UCSD-AML1 (cell line): Measurements from ENCODE around the gene H3-3A.
A peak's percentile ranks its signal among the peaks of the same experiment; 100 is the strongest.

Experiments used
- DNase-seq: peaks from one replicate; lab custom pipeline; 2025; ENCODE audit not compliant: unreplicated experiment; lab: John Stamatoyannopoulos, UW

H3-3A gene

GRCh38 chr1:226110249-226111097 is 48.0 kb downstream of the H3-3A start:
- DNase-seq: peak; percentile 85

DNA sequence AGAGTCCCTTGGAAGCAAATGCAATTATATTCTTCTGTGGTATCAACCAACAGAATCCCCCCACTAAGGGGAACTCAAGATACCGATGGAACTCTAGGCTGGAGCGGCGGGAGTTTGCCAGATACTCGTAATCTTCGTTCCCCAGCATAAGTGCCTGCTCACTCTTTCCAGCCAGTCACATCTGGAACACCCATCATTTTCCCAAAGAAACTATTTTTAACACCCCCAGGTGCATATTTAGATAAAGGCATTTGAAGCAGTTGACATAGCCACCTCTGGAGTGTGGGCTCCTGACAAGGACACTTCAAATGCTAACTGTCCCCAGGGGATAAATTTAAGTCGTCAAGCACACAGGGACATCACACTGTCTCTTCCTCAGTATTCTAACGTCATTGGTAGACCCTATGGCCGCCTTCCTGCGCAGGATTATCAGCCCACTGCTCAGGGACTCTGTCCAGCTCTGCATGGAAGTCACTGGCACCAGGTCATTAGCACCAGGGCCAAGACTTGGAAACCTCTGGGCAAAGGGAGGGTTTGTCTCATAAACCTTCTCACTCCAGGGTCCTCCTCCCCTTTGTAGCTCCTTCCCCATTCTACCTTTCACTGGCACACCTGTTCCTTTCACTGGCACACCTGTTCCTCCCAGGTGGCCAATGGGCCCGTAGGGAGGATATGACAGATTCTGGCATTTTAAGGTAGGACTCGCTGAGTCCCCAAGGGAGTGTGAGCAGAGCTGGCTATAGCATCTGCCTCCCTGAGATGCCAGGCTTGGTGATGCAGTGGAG is 48.8 kb downstream of the H3-3A start:
- DNase-seq: no peak

- DNase-seq: no peak
Measured at GRCh38 chr1:226111883-226112261, 49.4 kb downstream of the H3-3A start.

GRCh38 chr1:226112626-226113025 is 50.1 kb downstream of the H3-3A start:
- DNase-seq: no peak

GRCh38 chr1:226116673-226117072 is 54.2 kb downstream of the H3-3A start:
- no peak for DNase-seq

DNA sequence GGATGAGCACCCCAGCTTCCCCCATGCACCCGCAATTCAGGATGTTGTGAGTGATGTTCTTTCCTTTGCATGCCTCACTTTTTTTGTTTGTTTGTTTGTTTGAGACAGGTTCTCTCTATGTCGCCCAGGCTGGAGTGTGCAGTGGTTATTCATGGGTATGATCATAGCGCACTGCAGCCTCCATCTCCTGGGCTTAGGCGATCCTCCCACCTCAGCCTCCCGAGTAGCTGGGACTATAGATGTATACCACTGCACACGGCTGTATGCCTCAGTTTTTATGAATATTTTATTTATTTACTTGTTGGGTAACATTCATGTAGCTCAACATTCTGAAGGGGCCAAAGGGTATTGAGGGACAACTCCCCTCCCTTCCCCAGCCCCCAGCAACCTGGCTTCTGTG is 54.8 kb downstream of the H3-3A start:
- DNase-seq: no peak

GRCh38 chr1:226118357-226118756 is 55.8 kb downstream of the H3-3A start:
- no peak for DNase-seq

DNA sequence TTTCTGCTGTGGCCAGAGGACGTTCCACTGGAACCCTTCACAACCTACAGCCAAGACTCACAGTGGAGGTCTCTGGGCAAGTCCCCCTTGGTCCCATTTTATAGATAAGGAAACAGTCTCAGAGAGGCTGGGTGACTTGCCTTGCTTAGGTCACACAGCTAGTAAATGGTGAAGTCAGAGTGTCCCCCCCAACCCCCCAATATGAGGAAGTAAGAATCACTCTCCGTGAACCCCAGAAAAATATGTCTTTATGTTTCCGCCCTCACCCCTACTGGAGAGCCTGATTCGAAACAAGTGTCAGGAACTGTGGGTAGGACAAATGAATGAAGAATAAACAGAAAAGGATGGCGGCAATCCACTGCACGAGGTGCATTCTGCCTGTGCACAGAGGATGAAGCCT is 56.7 kb downstream of the H3-3A start:
- no peak for DNase-seq

DNA sequence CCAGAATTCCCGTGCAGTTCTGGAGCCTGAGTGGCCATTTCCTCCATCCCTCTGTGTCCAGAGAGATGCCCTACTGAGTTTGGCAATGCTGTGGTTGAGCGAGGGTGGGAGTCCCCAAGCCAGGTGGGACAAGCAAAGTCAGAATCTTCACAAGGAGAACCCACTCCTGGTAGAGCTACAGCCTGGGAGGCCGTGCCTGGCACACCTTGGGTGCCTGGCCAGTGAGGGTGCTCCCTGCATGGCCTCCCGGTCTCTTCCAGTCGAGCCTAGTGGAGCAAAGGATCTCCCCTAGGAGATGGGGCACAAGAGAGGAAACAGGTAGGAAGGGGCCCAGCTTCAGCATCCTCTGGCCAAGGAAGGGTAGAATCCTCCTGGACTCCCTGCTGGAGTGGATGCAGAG is 57.9 kb downstream of the H3-3A start:
- no peak for DNase-seq

DNA sequence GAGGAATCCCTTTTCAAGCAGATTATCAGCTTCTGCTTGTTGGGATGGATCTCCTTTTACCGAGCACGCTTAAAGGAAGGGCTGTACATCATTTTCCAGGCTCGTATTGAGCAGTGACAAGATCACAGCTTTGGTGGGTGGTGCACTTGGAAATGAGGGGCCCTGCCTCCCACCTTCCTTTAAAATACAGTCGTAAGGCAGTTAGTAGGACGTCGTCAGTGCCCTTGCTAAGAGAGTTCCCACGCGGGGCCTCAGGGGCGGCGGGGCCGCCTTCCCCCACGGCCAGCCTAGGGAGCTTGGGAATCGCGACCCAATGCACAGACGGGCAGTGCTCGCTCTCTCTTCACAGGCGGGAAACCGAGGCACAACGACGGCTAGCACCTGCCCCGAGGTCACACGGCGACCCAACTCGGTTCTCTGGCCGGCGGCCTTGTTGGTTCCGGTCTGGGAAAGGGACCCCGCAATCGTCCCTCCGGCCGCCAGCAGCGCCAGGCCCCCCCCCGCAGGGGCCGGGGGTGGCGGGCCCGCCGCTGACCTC is 58.6 kb downstream of the H3-3A start:
- no peak for DNase-seq
